Left ventricle myocardium inferior (tissue), 1 donor: Measurements from ENCODE around the gene CEACAM8. TPM values are rescaled to one million over a fixed set of nuclear protein-coding genes. Genes with fewer than 3 reads are reported as not detected.
"Not testable (repeated sequence)": the region's sequence is repeated elsewhere in the genome, so short reads cannot be mapped to it uniquely, and the experiment has no call there.

ENCODE experiments used
- DNase-seq: peaks from one replicate; pipeline ENCODE4 v3.0.0-alpha.2; 2020
- H3K27ac ChIP-seq: fragments of 200-600 bp; replicated peaks from 2 replicates; pipeline ENCODE4 v1.8.0; 2021
- H3K27me3 ChIP-seq: fragments of 200-600 bp; 2 replicates; pipeline ENCODE4 v1.8.0; 2021; ENCODE audit warnings: low read depth
- H3K36me3 ChIP-seq: fragments of 200-600 bp; 2 replicates; pipeline ENCODE4 v1.8.0; 2021
- H3K4me1 ChIP-seq: fragments of 200-600 bp; 2 replicates; pipeline ENCODE4 v1.8.0; 2021
- H3K4me3 ChIP-seq: fragments of 200-600 bp; 2 replicates; pipeline ENCODE4 v1.8.0; 2021; ENCODE audit warnings: mild to moderate bottlenecking, moderate library complexity
- H3K9me3 ChIP-seq: fragments of 200-600 bp; replicated peaks from 2 replicates; pipeline ENCODE4 v1.8.0; 2021
- intact Hi-C: fragments of 100-400 bp; cut with micrococcal nuclease; formaldehyde crosslinking; loops from one replicate; pipeline ENCODE4 v1.11.0; 2022
- total RNA-seq: library from RNA; stranded (reverse); fragmentation: NEBNext Ultra II Directional; extraction: Animal tissue kit (Norgen Biotek cat#: 25700); gene quantifications from one replicate; pipeline ENCODE4 v1.2.1, GENCODE V29; 2021
- TF ChIP-seq, protein P1 (sequence below): fragments of 200-600 bp; IDR thresholded peaks from 2 replicates; pipeline ENCODE4 v1.8.0; 2021; ENCODE audit warnings: antibody characterized with exemption, mild to moderate bottlenecking, borderline replicate concordance
- donor health status: DM: no; HTN: yes; CAD: no; lungs with severe emphysema.

The CEACAM8 gene
- total RNA-seq, 1 donor from 2014 or later: not detected

DNA sequence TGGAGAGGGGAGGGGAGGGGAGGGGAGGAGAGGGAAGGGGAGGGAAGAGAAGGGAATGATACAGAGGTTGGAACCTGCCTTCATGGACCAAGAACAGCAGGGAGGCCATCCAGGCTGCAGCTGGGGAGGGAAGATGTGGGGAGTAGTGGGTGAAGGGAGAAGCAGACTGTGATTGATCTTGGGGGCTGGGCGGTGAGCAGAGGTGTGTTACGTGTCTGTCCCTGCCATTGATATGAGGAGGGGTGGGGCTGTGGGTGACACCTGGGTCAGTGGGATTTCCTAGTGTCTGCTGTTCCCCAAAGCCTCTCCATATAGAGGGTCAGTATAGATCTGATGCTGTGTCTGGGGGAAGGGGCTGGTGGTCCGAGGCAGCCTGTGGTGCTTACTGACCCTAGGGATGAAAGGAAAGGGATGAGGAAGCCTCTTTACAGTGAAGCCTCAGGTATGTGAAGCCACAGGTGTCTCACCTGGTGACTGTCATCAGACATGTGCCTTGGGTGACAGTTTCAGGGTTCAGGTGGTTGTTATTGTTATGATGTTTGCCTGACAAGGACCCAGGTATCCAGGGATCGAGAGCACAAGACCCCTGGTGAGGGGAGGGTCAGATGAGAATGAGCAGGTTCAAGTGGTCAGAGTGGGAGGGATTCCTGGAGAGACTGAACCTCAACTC is 47.8 kb downstream of the CEACAM8 start:
- intact Hi-C loops: no loop called here
- DNase-seq: no peak
- no peaks in the 10 kb centered on the region for H3K9me3 ChIP-seq
- no peaks in the 10 kb centered on the region for H3K4me1 ChIP-seq
- H3K4me3 ChIP-seq: no peak overlapping the region
- peaks cover 16% of the 10 kb centered on the region for H3K27me3 ChIP-seq
- TF ChIP-seq, protein P1, sequence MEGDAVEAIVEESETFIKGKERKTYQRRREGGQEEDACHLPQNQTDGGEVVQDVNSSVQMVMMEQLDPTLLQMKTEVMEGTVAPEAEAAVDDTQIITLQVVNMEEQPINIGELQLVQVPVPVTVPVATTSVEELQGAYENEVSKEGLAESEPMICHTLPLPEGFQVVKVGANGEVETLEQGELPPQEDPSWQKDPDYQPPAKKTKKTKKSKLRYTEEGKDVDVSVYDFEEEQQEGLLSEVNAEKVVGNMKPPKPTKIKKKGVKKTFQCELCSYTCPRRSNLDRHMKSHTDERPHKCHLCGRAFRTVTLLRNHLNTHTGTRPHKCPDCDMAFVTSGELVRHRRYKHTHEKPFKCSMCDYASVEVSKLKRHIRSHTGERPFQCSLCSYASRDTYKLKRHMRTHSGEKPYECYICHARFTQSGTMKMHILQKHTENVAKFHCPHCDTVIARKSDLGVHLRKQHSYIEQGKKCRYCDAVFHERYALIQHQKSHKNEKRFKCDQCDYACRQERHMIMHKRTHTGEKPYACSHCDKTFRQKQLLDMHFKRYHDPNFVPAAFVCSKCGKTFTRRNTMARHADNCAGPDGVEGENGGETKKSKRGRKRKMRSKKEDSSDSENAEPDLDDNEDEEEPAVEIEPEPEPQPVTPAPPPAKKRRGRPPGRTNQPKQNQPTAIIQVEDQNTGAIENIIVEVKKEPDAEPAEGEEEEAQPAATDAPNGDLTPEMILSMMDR: no peak
- no peaks in the 10 kb centered on the region for H3K36me3 ChIP-seq
- no peak overlapping the region for H3K27ac ChIP-seq

DNA sequence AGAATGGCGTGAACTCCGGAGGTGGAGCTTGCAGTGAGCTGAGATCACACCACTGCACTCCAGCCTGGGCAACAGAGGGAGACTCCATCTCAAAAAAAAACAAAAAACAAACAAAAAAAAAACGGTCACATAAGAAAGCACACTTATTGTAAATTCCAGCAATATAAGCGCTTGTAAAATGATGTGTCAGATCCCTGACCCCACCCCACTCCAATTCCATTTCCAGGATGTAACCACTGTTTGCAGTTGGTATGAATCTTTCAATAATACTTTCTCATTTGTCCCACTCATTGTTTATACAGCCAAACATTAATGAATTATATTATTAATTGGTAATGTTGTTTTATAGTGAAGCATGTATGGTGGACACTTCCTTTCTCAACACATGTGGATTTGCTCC is 50.6 kb downstream of the CEACAM8 start:
- DNase-seq: no peak
- Histone ChIP-seq H3K9me3 (no peaks in the 10 kb centered on the region), H3K36me3 (no peaks in the 10 kb centered on the region), H3K4me3 (no peak overlapping the region), H3K27me3 (peaks cover 16% of the 10 kb centered on the region), H3K4me1 (no peaks in the 10 kb centered on the region), H3K27ac (no peak overlapping the region)
- intact Hi-C loops: no loop called here
- TF ChIP-seq, protein P1: no peak

DNA sequence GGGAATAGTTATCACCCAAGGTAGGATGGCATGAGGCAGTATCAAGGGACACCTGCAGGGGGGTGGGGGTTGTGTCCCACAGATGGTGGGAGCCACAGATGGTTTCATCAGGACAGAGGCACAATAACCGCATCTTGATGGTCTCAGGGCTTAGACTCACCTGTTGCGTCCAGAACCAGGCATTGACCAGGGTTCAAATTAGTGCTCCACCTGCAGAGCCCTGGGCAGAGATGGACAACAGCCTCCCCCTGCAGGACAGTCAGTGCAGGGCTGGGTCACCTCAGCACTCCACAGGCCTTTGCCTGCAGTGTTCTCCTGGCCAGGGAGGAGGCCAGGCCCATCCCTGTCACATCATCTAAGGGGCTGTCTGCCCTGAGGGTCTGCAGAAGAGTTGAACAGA is 51.9 kb downstream of the CEACAM8 start:
- H3K9me3 ChIP-seq: peaks cover 8% of the 10 kb centered on the region
- H3K27me3 ChIP-seq: peaks cover 16% of the 10 kb centered on the region
- no peak overlapping the region for H3K27ac ChIP-seq
- no peak overlapping the region for H3K4me3 ChIP-seq
- DNase-seq: no peak
- H3K4me1 ChIP-seq: no peaks in the 10 kb centered on the region
- no peaks in the 10 kb centered on the region for H3K36me3 ChIP-seq
- TF ChIP-seq, protein P1: no peak
- intact Hi-C loops: no loop called here

GRCh38 chr19:42540071-42540553 is 54.6 kb downstream of the CEACAM8 start:
- Histone ChIP-seq H3K4me1 (no peaks in the 10 kb centered on the region), H3K9me3 (peaks cover 25% of the 10 kb centered on the region), H3K36me3 (no peaks in the 10 kb centered on the region), H3K27ac (no peak overlapping the region), H3K4me3 (no peak overlapping the region), H3K27me3 (peaks cover 11% of the 10 kb centered on the region)
- TF ChIP-seq, protein P1: no peak
- no peak for DNase-seq
- intact Hi-C loops: no loop called here

- Histone ChIP-seq H3K27ac (no peak overlapping the region), H3K27me3 (peaks cover 11% of the 10 kb centered on the region), H3K9me3 (peaks cover 25% of the 10 kb centered on the region), H3K36me3 (no peaks in the 10 kb centered on the region), H3K4me1 (no peaks in the 10 kb centered on the region), H3K4me3 (no peak overlapping the region)
- intact Hi-C loops: no loop called here
- TF ChIP-seq, protein P1: no peak
- no peak for DNase-seq
Observed at GRCh38 chr19:42538841-42539709, 55.6 kb downstream of the CEACAM8 start.

- H3K27ac ChIP-seq, intact Hi-C loops, H3K4me1 ChIP-seq, H3K27me3 ChIP-seq, H3K4me3 ChIP-seq, H3K36me3 ChIP-seq, DNase-seq: not testable (repeated sequence)
- peaks cover 25% of the 10 kb centered on the region for H3K9me3 ChIP-seq
Observed at GRCh38 chr19:42535276-42535675, 59.4 kb downstream of the CEACAM8 start.
